ENCODE results near the gene SMIM33. TPM values are rescaled to one million over a fixed set of nuclear protein-coding genes. Genes with fewer than 3 reads are reported as not detected.
"Not testable (repeated sequence)": the region's sequence is repeated elsewhere in the genome, so short reads cannot be mapped to it uniquely, and the experiment has no call there.

Gene SMIM33
- total RNA-seq, 6 experiments from 2014 or later = not detected

DNA sequence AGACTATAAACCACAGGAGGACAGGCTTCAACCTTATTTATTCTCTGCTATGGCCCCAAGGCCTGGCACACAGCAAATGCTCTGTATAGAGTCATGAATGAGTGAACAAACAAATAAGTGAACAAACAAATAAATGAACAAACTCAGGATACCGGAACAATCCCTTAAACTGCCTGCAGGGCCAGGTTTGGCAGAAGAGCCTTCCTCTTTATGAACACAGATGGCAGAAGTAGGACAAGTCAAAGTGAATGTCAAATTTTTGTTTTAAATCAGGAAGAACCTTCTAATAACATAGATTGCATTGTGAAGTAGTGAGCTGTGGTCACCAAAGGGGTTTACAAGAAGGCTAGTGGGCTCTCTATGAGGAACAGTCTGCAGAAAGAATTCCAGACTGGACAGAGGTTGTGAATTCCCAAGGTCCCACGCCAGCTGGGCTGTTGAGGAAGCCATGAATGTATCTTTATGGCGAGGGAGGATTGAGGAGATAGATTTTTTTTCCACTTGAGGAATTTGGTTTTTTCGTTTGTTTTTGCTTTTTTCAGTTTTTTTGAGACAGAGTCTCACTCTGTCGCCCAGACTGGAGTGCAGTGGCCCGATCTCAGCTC, 42.1 kb downstream of the SMIM33 start:
- Histone ChIP-seq H3K36me3 (no peaks in the 10 kb centered on the region), H3K4me1 (no peaks in the 10 kb centered on the region), H3K27ac (no peak overlapping the region), H3K4me3 (no peak overlapping the region), H3K27me3 (no peaks in the 10 kb centered on the region), H3K9me3 (no peaks in the 10 kb centered on the region)
- DNase-seq = no peak
- no peak for TF ChIP-seq POLR2A (IDR thresholded peaks at IDR 0.05)
- TF ChIP-seq, protein P1, sequence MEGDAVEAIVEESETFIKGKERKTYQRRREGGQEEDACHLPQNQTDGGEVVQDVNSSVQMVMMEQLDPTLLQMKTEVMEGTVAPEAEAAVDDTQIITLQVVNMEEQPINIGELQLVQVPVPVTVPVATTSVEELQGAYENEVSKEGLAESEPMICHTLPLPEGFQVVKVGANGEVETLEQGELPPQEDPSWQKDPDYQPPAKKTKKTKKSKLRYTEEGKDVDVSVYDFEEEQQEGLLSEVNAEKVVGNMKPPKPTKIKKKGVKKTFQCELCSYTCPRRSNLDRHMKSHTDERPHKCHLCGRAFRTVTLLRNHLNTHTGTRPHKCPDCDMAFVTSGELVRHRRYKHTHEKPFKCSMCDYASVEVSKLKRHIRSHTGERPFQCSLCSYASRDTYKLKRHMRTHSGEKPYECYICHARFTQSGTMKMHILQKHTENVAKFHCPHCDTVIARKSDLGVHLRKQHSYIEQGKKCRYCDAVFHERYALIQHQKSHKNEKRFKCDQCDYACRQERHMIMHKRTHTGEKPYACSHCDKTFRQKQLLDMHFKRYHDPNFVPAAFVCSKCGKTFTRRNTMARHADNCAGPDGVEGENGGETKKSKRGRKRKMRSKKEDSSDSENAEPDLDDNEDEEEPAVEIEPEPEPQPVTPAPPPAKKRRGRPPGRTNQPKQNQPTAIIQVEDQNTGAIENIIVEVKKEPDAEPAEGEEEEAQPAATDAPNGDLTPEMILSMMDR (IDR thresholded peaks at IDR 0.05) = no peak
- intact Hi-C loops (cut with DNase I) = loop anchor here (5.0 kb wide), 2 partner anchors 86 to 91 kb away; no protein-coding TSS in a partner anchor
- ATAC-seq = no peak
- 66% methylated on average over 6 of the region's 6 CpGs for WGBS (ENCODE audit: insufficient coverage, low coverage, low lambda C conversion rate, missing lambda C conversion rate)

DNA sequence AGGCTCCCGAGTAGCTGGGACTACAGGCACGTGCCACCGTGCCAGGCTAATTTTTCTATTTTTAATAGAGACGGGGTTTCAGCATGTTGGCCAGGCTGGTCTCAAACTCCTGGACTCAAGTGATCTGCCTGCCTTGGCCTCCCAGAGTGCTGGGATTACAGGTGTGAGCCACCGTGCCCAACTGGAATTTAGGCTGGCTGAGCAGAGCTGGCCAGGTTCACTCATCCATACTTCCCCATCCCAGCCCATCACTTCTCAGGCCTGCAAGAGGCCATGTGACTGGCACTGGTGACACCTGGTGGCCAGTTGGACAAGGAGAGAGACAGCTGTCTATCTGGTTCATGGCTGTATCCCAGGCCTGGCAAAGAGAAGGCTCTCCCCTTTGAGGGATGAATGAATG, 42.6 kb downstream of the SMIM33 start:
- ATAC-seq (peak; percentile 83 to 92 (median 86)), DNase-seq (peak; percentile 85 to 87 (median 86))
- H3K4me1 ChIP-seq, H3K4me3 ChIP-seq, H3K27me3 ChIP-seq, H3K27ac ChIP-seq, H3K9me3 ChIP-seq, H3K36me3 ChIP-seq: not testable (repeated sequence)
- 68% methylated on average over 5 of the region's 5 CpGs for WGBS (ENCODE audit: insufficient coverage, low coverage, low lambda C conversion rate, missing lambda C conversion rate)
- TF ChIP-seq, protein P1 (IDR thresholded peaks at IDR 0.05) = peak; percentile 75 to 86 (median 78)
- intact Hi-C loops (cut with DNase I) = loop anchor here (5.0 kb wide), 2 partner anchors 86 to 91 kb away; no protein-coding TSS in a partner anchor

DNA sequence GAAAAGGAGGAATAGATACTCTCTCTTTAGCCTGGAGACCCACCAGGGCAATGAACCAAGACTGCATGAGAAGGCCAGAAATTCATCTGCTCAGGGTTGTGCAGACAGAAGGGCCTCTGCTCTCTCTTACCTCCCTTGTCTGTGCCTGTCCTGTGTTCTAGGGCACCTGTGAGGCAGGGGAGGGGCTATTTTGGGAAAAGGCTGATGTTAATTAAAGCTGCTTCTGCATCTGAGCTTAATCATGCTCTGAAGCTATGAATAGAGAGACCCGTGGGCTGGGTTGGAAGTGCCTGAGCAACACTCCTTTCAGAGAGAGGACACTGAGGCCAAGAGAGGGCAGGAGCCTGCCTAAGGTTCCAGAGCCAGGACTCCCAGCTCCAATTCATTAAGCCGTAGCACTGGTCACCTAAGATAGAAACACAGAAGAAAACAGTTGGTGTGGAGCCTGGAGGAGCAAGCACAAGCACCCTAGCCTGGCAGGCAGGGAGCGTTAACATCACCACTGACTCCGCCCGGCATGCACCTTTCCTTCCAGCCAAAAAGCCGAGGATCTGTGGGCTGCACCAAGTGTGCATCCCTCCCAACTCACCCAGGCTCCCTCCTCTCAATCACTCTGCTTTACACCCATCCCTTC, 43.2 kb downstream of the SMIM33 start:
- H3K27ac ChIP-seq = no peak overlapping the region
- intact Hi-C loops (cut with DNase I) = loop anchor here (5.0 kb wide), 2 partner anchors 87 to 92 kb away; no protein-coding TSS in a partner anchor
- H3K4me1 ChIP-seq = no peaks in the 10 kb centered on the region
- H3K27me3 ChIP-seq = no peaks in the 10 kb centered on the region
- no peak for TF ChIP-seq POLR2A (IDR thresholded peaks at IDR 0.05)
- TF ChIP-seq, protein P1 (IDR thresholded peaks at IDR 0.05) = no peak
- no peak for ATAC-seq
- no peak for DNase-seq
- H3K4me3 ChIP-seq = no peak overlapping the region
- H3K9me3 ChIP-seq = no peaks in the 10 kb centered on the region
- 71% methylated on average over 1 of the region's 6 CpGs for WGBS (ENCODE audit: insufficient coverage, low coverage, low lambda C conversion rate, missing lambda C conversion rate)
- H3K36me3 ChIP-seq = no peaks in the 10 kb centered on the region

DNA sequence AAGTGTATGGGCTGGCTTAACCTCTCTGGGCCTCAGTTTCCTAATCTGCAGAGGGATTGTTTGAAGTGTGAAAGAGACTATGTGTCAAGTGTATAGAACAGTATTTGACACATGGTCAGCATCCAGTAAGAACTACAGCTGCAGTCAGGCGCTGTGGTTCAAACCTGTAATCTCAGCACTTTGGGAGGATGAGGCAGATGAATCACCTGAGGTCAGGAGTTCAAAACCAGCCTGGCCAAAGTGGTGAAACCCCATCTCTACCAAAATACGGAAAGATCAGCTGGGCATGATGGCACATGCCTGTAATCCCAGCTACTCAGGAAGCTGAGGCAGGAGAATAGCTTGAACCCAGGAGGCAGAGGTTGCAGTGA, 43.7 kb downstream of the SMIM33 start:
- Histone ChIP-seq H3K4me3 (no peak overlapping the region), H3K4me1 (no peaks in the 10 kb centered on the region), H3K9me3 (no peaks in the 10 kb centered on the region), H3K27me3 (no peaks in the 10 kb centered on the region), H3K36me3 (no peaks in the 10 kb centered on the region), H3K27ac (no peak overlapping the region)
- DNase-seq = no peak
- no peak for TF ChIP-seq POLR2A (IDR thresholded peaks at IDR 0.05)
- TF ChIP-seq, protein P1 (IDR thresholded peaks at IDR 0.05) = no peak
- intact Hi-C loops (cut with DNase I) = loop anchor here (5.0 kb wide), 2 partner anchors 87 to 92 kb away; no protein-coding TSS in a partner anchor
- WGBS (ENCODE audit: insufficient coverage, low coverage, low lambda C conversion rate, missing lambda C conversion rate) = 81% methylated on average over 2 of the region's 2 CpGs
- no peak for ATAC-seq

All from right lobe of liver (tissue), 6 donors.